ENCODE measurements around the gene LYSET.
"Not testable (repeated sequence)": the region's sequence is repeated elsewhere in the genome, so short reads cannot be mapped to it uniquely, and the experiment has no call there.

Gene LYSET

GRCh38 chr14:93171376-93171775 lies 13.7 kb upstream of the LYSET start:
- CTCF ChIA-PET: interaction anchor here (1.1 kb wide), 1 partner anchor 58 kb away, joined by 4 read pairs; no protein-coding TSS in a partner anchor
- POLR2A ChIA-PET: interaction anchor here (0.7 kb wide), 1 partner anchor 44 kb away, joined by 4 read pairs; no protein-coding TSS in a partner anchor
- no peak overlapping the region for H3K27ac ChIP-seq (ENCODE audit: extremely low read depth, low read depth, low read length)
- peaks cover 3% of the 10 kb centered on the region for H3K4me1 ChIP-seq (ENCODE audit: control insufficient read depth, insufficient read depth, low read length)
- H3K4me3 ChIP-seq (ENCODE audit: low read depth, low read length): no peak overlapping the region
- no peak for TF ChIP-seq HOXA7 (CRISPR knock-in tag; IDR thresholded peaks at IDR 0.05; ENCODE audit: borderline replicate concordance)
- H3K9me3 ChIP-seq (ENCODE audit: control insufficient read depth, insufficient read depth, low read depth, low read length): no peaks in the 10 kb centered on the region
- H3K36me3 ChIP-seq (ENCODE audit: control insufficient read depth in 2 of 2, insufficient read depth in 1 of 2, low read length in 2 of 2): no peaks in the 10 kb centered on the region

GRCh38 chr14:93173943-93174395 lies 11.1 kb upstream of the LYSET start:
- Histone ChIP-seq H3K9me3 (ENCODE audit: control insufficient read depth, insufficient read depth, low read depth, low read length) (no peaks in the 10 kb centered on the region), H3K4me3 (ENCODE audit: low read depth, low read length) (no peak overlapping the region), H3K27ac (ENCODE audit: extremely low read depth, low read depth, low read length) (no peak overlapping the region), H3K36me3 (ENCODE audit: control insufficient read depth in 2 of 2, insufficient read depth in 1 of 2, low read length in 2 of 2) (no peaks in the 10 kb centered on the region), H3K4me1 (ENCODE audit: control insufficient read depth, insufficient read depth, low read length) (peaks cover 3% of the 10 kb centered on the region)
- POLR2A ChIA-PET: interaction anchor here (0.9 kb wide), 1 partner anchor 61 kb away, joined by 3 read pairs; no protein-coding TSS in a partner anchor
- CTCF ChIA-PET: interaction anchor here (0.7 to 2.0 kb wide), 3 partner anchors 57 to 487 kb away, joined by 3 to 17 read pairs (median 3); no protein-coding TSS in a partner anchor
- no peak for TF ChIP-seq FEZF1 (tag by site-specific recombination; IDR thresholded peaks at IDR 0.05)
- TF ChIP-seq ZNF391 (tag by site-specific recombination; IDR thresholded peaks at IDR 0.05; ENCODE audit: borderline replicate concordance, low read depth): no peak
- TF ChIP-seq SP3 (tag by site-specific recombination; IDR thresholded peaks at IDR 0.05): peak; percentile 39; the same call in 1 of the 2 replicates
- TF ChIP-seq REST (tag by site-specific recombination; IDR thresholded peaks at IDR 0.05): no peak
- TF ChIP-seq ZNF335 (tag by site-specific recombination; conservative IDR thresholded peaks at IDR 0.05): 0 out of 2 replicates have a peak, but pooled peaks have one; percentile 17
- peak; percentile 52; the same call in 1 of the 2 replicates for TF ChIP-seq EGR2 (tag by site-specific recombination; IDR thresholded peaks at IDR 0.05; ENCODE audit: low read depth)
- peak; percentile 43; the same call in 1 of the 2 replicates for TF ChIP-seq PRDM1 (tag by site-specific recombination; IDR thresholded peaks at IDR 0.05)
- peak; percentile 68 for TF ChIP-seq ZFHX2 (tag by site-specific recombination; conservative IDR thresholded peaks at IDR 0.05)
- TF ChIP-seq ZBTB17 (tag by site-specific recombination; IDR thresholded peaks at IDR 0.05): peak; percentile 60
- TF ChIP-seq WT1 (tag by site-specific recombination; IDR thresholded peaks at IDR 0.05): no peak

- POLR2A ChIA-PET: interaction anchor here (0.9 kb wide), 1 partner anchor 61 kb away, joined by 3 read pairs; no protein-coding TSS in a partner anchor
- H3K27ac ChIP-seq (ENCODE audit: extremely low read depth, low read depth, low read length): not testable (repeated sequence)
Measured at GRCh38 chr14:93174731-93175130, 10.4 kb upstream of the LYSET start.

GRCh38 chr14:93175492-93175891 lies 9.6 kb upstream of the LYSET start:
- Histone ChIP-seq H3K4me1 (ENCODE audit: control insufficient read depth, insufficient read depth, low read length) (peaks cover 3% of the 10 kb centered on the region), H3K4me3 (ENCODE audit: low read depth, low read length) (no peak overlapping the region), H3K36me3 (ENCODE audit: control insufficient read depth in 2 of 2, insufficient read depth in 1 of 2, low read length in 2 of 2) (no peaks in the 10 kb centered on the region), H3K9me3 (ENCODE audit: control insufficient read depth, insufficient read depth, low read depth, low read length) (no peaks in the 10 kb centered on the region), H3K27ac (ENCODE audit: extremely low read depth, low read depth, low read length) (no peak overlapping the region)
- ChIA-PET POLR2A (no interaction called here), CTCF (interaction anchor here (0.7 to 1.7 kb wide), 2 partner anchors 62 to 719 kb away, joined by 3 to 9 read pairs; no protein-coding TSS in a partner anchor)
- TF ChIP-seq ZNF280C (tag by site-specific recombination; IDR thresholded peaks at IDR 0.05): no peak
- TF ChIP-seq EGR2 (tag by site-specific recombination; IDR thresholded peaks at IDR 0.05; ENCODE audit: low read depth): peak; percentile 29; the same call in 1 of the 2 replicates
- TF ChIP-seq ZBTB20 (tag by site-specific recombination; IDR thresholded peaks at IDR 0.05): no peak
- no peak for TF ChIP-seq ZNF48 (tag by site-specific recombination; IDR thresholded peaks at IDR 0.05)
- TF ChIP-seq ZNF394 (tag by site-specific recombination; IDR thresholded peaks at IDR 0.05; ENCODE audit: borderline replicate concordance): peak; percentile 74
- no peak for TF ChIP-seq BCL6B (tag by site-specific recombination; IDR thresholded peaks at IDR 0.05)
- TF ChIP-seq KLF10 (tag by site-specific recombination; IDR thresholded peaks at IDR 0.05): no peak
- TF ChIP-seq GFI1B (tag by site-specific recombination; IDR thresholded peaks at IDR 0.05): no peak
- TF ChIP-seq ZNF292 (tag by site-specific recombination; IDR thresholded peaks at IDR 0.05; ENCODE audit: borderline replicate concordance, low read depth): no peak
- no peak for TF ChIP-seq MEIS1 (CRISPR knock-in tag; IDR thresholded peaks at IDR 0.05; ENCODE audit: borderline replicate concordance)
- TF ChIP-seq ZFHX2 (tag by site-specific recombination; conservative IDR thresholded peaks at IDR 0.05): 0 out of 2 replicates have a peak, but pooled peaks have one; percentile 16

More at GRCh38 chr14:93174731-93175130, 10.4 kb upstream of the LYSET start:
- H3K9me3 ChIP-seq (ENCODE audit: control insufficient read depth, insufficient read depth, low read depth, low read length); H3K4me1 ChIP-seq (ENCODE audit: control insufficient read depth, insufficient read depth, low read length); H3K4me3 ChIP-seq (ENCODE audit: low read depth, low read length); H3K36me3 ChIP-seq (ENCODE audit: control insufficient read depth in 2 of 2, insufficient read depth in 1 of 2, low read length in 2 of 2): not testable (repeated sequence)
- CTCF ChIA-PET: interaction anchor here (0.6 to 1.7 kb wide), 4 partner anchors 9 to 180 kb away, joined by 3 to 9 read pairs (median 3); no protein-coding TSS in a partner anchor
- TF ChIP-seq EGR2 (tag by site-specific recombination; IDR thresholded peaks at IDR 0.05; ENCODE audit: low read depth): 0 out of 2 replicates have a peak, but pooled peaks have one; percentile 12
